GM12892 (cell line): ENCODE measurements around the gene DNMT3L.

Experiments
- POLR2A ChIP-seq: IDR thresholded peaks from 2 replicates; pipeline ENCODE4 v1.6.1; 2011; ENCODE audit warnings: low read depth, low read length, control low read depth
- POLR2AphosphoS5 ChIP-seq: IDR thresholded peaks from 2 replicates; pipeline ENCODE4 v1.6.1; 2011; ENCODE audit warnings: low read depth, low read length, control low read depth
- TAF1 ChIP-seq: IDR thresholded peaks from 2 replicates; pipeline ENCODE4 v1.6.1; 2011; ENCODE audit warnings: low read depth, mild to moderate bottlenecking, control low read depth, low read length, borderline replicate concordance

DNA sequence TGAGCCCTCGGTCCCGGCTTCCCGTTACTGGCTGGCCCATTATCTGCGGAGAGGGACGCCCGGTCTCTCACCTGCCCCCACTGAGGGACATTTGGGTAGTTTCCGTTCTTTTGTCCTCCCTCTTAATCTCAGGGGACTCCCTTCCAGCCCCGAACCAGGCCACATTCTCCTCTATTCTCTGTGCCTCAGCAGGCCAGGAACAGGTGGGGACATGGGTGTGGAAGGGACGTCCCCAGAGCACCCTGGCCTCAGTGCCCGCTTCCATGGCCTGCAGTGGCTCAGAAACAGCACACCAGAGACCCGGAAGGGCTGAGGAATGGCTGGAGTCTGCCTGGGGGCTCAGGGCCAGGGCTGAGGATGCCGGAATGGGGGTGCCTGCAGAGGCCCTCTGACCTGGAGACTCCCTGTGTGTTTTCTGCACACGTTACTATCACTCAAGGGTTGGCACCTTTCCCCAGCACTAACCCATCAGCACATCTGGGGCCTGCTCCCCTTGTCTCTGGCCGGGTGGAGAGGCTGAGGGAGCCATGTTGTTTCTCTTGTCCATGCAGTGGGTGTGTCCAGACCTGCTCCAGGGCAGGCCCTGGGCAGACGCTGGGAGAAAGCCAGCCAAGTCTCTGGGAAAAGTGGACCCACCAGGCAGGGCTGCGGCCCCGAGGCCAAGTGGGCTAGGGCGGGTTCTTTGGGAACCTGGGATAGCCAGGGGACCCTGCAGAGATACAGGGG is 10.0 kb upstream of the DNMT3L start:
- TF ChIP-seq POLR2A (no peak), TAF1 (no peak), POLR2AphosphoS5 (no peak)
